HepG2 (cell line): ENCODE results near the gene ELAVL3. TPM values are rescaled to one million over a fixed set of nuclear protein-coding genes. Genes with fewer than 3 reads are reported as not detected.

Source experiments
- ATAC-seq: fragments of 200-7000 bp; cut with Tn5 transposase; 3 replicates; pipeline ENCODE4 v1.9.1; 2020; ENCODE audit warnings: mild to moderate bottlenecking, moderate library complexity
- BruUV-seq: library from RNA; stranded (reverse); fragments of 400-500 nt; replicated peaks from 2 replicates; lab custom pipeline; 2021; lab: Mats Ljungman, UMichigan
- CTCF ChIA-PET: fragments of 300-600 bp; formaldehyde crosslinking; extraction: SDS; loops from one replicate; lab custom pipeline; 2021; ENCODE audit warnings: low total read pairs, inconsistent platforms, low intra/inter-chr PET ratio; lab: Yijun Ruan, JAX
- POLR2A ChIA-PET: fragments of 350-600 bp; sonication (Branson Sonifier 250); formaldehyde crosslinking; loops from one replicate; lab custom pipeline; 2020; ENCODE audit warnings: antibody characterized with exemption, inconsistent platforms; lab: Yijun Ruan, JAX
- DNase-seq: peaks from one replicate; pipeline ENCODE4 v3.0.0-alpha.2; 2015; ENCODE audit warnings: low spot score
- FAIRE-seq: peaks from 3 replicates; lab custom pipeline; 2011; peaks lifted over from hg19 to GRCh38; lab: Jason Lieb, UNC
- H2AFZ ChIP-seq: one replicate; pipeline ENCODE4 v1.6.1; 2011; ENCODE audit warnings: low read length, inconsistent platforms
- H3K27ac ChIP-seq: fragments of 300-600 bp; 3 replicates; pipeline ENCODE4 v1.8.0; 2011; ENCODE audit warnings: mixed run types, mild to moderate bottlenecking, mixed read lengths, low read length, inconsistent platforms; ENCODE audit not compliant: insufficient read depth; ENCODE audit errors: extremely low read length
- H3K27me3 ChIP-seq, 2 experiments: fragments of 200-600 bp in 1 of 2; 2 replicates in 1 of 2; 3 replicates in 1 of 2; pipeline versions ENCODE4 v1.6.0 to v1.8.0; 2011; ENCODE audit warnings: low read length in 2 of 2, mild to moderate bottlenecking in 2 of 2, moderate library complexity in 2 of 2, inconsistent platforms in 1 of 2; ENCODE audit not compliant: insufficient read depth in 2 of 2, control insufficient read depth in 1 of 2
- H3K36me3 ChIP-seq, 2 experiments: fragments of 200-600 bp in 1 of 2; replicated peaks in 1 of 2; 2 replicates in 1 of 2; 3 replicates in 1 of 2; pipeline versions ENCODE4 v1.5.1 to v1.8.0; 2011; ENCODE audit warnings: low read length in 2 of 2, inconsistent platforms in 1 of 2; ENCODE audit not compliant: insufficient read depth in 2 of 2, control insufficient read depth in 1 of 2
- H3K4me1 ChIP-seq: 2 replicates; pipeline ENCODE4 v1.5.1; 2012; ENCODE audit warnings: low read length, inconsistent platforms; ENCODE audit not compliant: insufficient read depth
- H3K4me2 ChIP-seq: 2 replicates; pipeline ENCODE4 v1.6.0; 2011; ENCODE audit warnings: low read depth, low read length, inconsistent platforms
- H3K4me3 ChIP-seq, 3 experiments: fragments of 200-600 bp in 1 of 3; sonication (generic), shearing (Covaris generic) in 1 of 3; replicated peaks in 1 of 3; 2 replicates each; pipeline ENCODE4 v1.5.1; 2011 to 2016; ENCODE audit warnings: low read length in 3 of 3, inconsistent platforms in 2 of 3, low read depth in 2 of 3, mild to moderate bottlenecking in 2 of 3, control low read depth in 1 of 3, mixed read lengths in 1 of 3; ENCODE audit not compliant: insufficient read depth in 1 of 3
- H3K79me2 ChIP-seq: one replicate; pipeline ENCODE4 v1.6.1; 2011; ENCODE audit warnings: low read length, inconsistent platforms; ENCODE audit not compliant: insufficient read depth
- H3K9ac ChIP-seq: 2 replicates; pipeline ENCODE4 v1.6.0; 2011; ENCODE audit warnings: mild to moderate bottlenecking, low read depth, low read length, inconsistent platforms; ENCODE audit not compliant: insufficient read depth
- H3K9me3 ChIP-seq: 2 replicates; pipeline ENCODE4 v1.5.1; 2012; ENCODE audit warnings: mild to moderate bottlenecking, low read length
- H4K20me1 ChIP-seq: 2 replicates; pipeline ENCODE4 v1.6.0; 2011; ENCODE audit warnings: inconsistent platforms, mild to moderate bottlenecking, low read length, moderate library complexity; ENCODE audit not compliant: insufficient read depth
- ASH2L ChIP-seq: fragments of 300-600, 200-600 bp; sonication (generic); IDR thresholded peaks from 2 replicates; pipeline ENCODE4 v1.7.0; 2017; ENCODE audit warnings: low read depth, mild to moderate bottlenecking, moderate library complexity, mixed read lengths, low read length; ENCODE audit not compliant: insufficient read length
- ATM ChIP-seq: fragments of 450-650 bp; IDR thresholded peaks from 2 replicates; pipeline ENCODE4 v1.7.1; 2017; ENCODE audit warnings: mild to moderate bottlenecking, borderline replicate concordance
- BHLHE40 ChIP-seq: IDR thresholded peaks from 2 replicates; pipeline ENCODE4 v1.6.1; 2011; ENCODE audit warnings: low read length, improper control_type of control experiment
- ETV6 ChIP-seq: sonication (generic); formaldehyde crosslinking; conservative IDR thresholded peaks from 2 replicates; pipeline ENCODE4 v1.4.0; 2020; ENCODE audit warnings: missing genetic modification reagents
- HDAC1 ChIP-seq: sonication (generic); formaldehyde crosslinking; IDR thresholded peaks from 2 replicates; pipeline ENCODE4 v1.5.1; 2020; ENCODE audit warnings: mild to moderate bottlenecking, missing genetic modification reagents
- HINFP ChIP-seq: sonication (generic); formaldehyde crosslinking; IDR thresholded peaks from 2 replicates; pipeline ENCODE4 v1.4.0; 2020; ENCODE audit warnings: low read depth, mild to moderate bottlenecking, missing genetic modification reagents
- NR2F6 ChIP-seq, 2 experiments: IDR thresholded peaks; 2 replicates each; pipeline ENCODE4 v1.6.1; 2016; ENCODE audit warnings: antibody characterized with exemption in 1 of 2, mild to moderate bottlenecking in 1 of 2
- ZIK1 ChIP-seq: sonication (generic); formaldehyde crosslinking; IDR thresholded peaks from 2 replicates; pipeline ENCODE4 v1.5.0; 2020; ENCODE audit warnings: mild to moderate bottlenecking, low read depth, missing genetic modification reagents, borderline replicate concordance
- ZNF256 ChIP-seq: sonication (generic); formaldehyde crosslinking; conservative IDR thresholded peaks from 2 replicates; pipeline ENCODE4 v1.4.0; 2020; ENCODE audit warnings: missing genetic modification reagents
- ZNF567 ChIP-seq: sonication (generic); formaldehyde crosslinking; IDR thresholded peaks from 2 replicates; pipeline ENCODE4 v1.8.1; 2023; ENCODE audit warnings: mild to moderate bottlenecking, missing genetic modification reagents, borderline replicate concordance
- ZNF780A ChIP-seq: sonication (generic); formaldehyde crosslinking; IDR thresholded peaks from 2 replicates; pipeline ENCODE4 v1.8.0; 2022; ENCODE audit warnings: mild to moderate bottlenecking, missing genetic modification reagents, moderate library complexity
- WGBS: methylation state at CpG from one replicate; pipeline ENCODE4 v1.1.6; 2017; ENCODE audit warnings: low lambda C conversion rate; 5-methylcytosine and 5-hydroxymethylcytosine counted together
- in situ Hi-C: cut with HindIII; loops from 2 replicates; pipeline ENCODE4 v1.10.0; 2017; ENCODE audit warnings: low pct_unique_long_range_greater_than_20kb; ENCODE audit not compliant: extremely low pct_ligation_motif_present
- intact Hi-C: fragments of 100-400 bp; cut with micrococcal nuclease; formaldehyde crosslinking; loops from one replicate; pipeline ENCODE4 v1.10.0; 2022; ENCODE audit not compliant: unreplicated experiment
- polyA plus RNA-seq, 8 experiments: library from polyadenylated mRNA; depleted of rRNA in 3 of 8; stranded (reverse) in 7 of 8; unstranded in 1 of 8; fragments of >200 nt; fragmentation: Illumina TruSeq in 4 of 8; extraction: Trizol in 4 of 8; gene quantifications; 2 replicates each; pipeline versions ENCODE4 v1.2.1 to v1.2.3, GENCODE V29; 2011 to 2016; ENCODE audit warnings: low read depth in 4 of 8, missing spikeins in 1 of 8, mixed read lengths in 1 of 8; ENCODE audit not compliant: insufficient read depth in 1 of 8
- total RNA-seq, 5 experiments: library from RNA; depleted of rRNA; stranded (reverse); fragments of >200 nt; fragmentation: Illumina TruSeq; extraction: Trizol; gene quantifications; 2 replicates each; pipeline ENCODE4 v1.2.3, GENCODE V29; 2016; ENCODE audit warnings: low read depth in 1 of 5
- TF ChIP-seq, protein P1 (sequence below): sonication (generic); formaldehyde crosslinking; IDR thresholded peaks from 2 replicates; pipeline ENCODE4 v1.4.0; 2020; ENCODE audit warnings: missing genetic modification reagents, borderline replicate concordance

Gene ELAVL3
- total and polyA plus RNA-seq, 2 of the 13 experiments (the other 11 are each of a cell fraction or from before 2014, with no cell fraction given), result 0.03 TPM; not detected in 1

DNA sequence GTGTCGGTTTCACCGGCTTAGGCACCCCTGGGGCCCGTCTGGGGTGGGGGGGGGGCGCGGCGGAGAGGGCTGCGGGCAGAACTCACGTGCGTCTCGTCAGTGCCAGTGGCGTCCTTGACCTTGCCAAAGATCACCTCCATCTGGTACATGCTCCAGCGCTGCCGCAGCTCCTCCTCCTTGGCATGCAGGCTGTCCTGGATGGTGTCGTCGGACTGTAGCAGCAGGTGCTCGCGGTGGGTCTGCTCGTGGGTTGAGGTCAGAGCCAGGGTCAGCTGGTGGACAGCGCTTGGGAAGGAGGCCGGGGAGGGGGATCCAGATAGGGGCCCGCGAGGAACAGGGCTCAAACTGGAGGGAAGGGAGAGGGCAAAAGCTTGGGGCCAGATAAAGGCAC lies 57.1 kb downstream of the ELAVL3 start:
- in situ Hi-C loops, result loop anchor here (5.0 kb wide), 1 partner anchor 41 kb away; the partner anchor contains the start of gene EPOR
- no peak for FAIRE-seq
- Histone ChIP-seq H3K79me2 (no peaks in the 10 kb centered on the region), H3K4me2 (no peak overlapping the region), H3K4me1 (peaks cover 51% of the 10 kb centered on the region), H3K27me3 (peaks cover 3 to 35% of the 10 kb centered on the region in 2 experiments; a peak in 4 of 5 replicates), H3K9ac (no peak overlapping the region), H3K9me3 (no peaks in the 10 kb centered on the region), H3K27ac (no peak overlapping the region), H4K20me1 (no peaks in the 10 kb centered on the region), H2AFZ (no peak overlapping the region), H3K4me3 (peak overlapping the region in 1 of 3 experiments; percentile 10; a peak in 1 of 6 replicates), H3K36me3 (no peaks in the 10 kb centered on the region)
- intact Hi-C loops, result loop anchor here (5.0 kb wide), 1 partner anchor 41 kb away; the partner anchor contains the start of gene EPOR
- CTCF ChIA-PET, result no interaction called here
- DNase-seq, result no peak
- ATAC-seq, result no peak
- POLR2A ChIA-PET, result interaction anchor here (1.4 kb wide), 1 partner anchor 49 kb away, joined by 3 read pairs; the partner anchor contains the start of gene SWSAP1
- WGBS, result 15% methylated on average over 15 of the region's 22 CpGs
- BruUV-seq, result no TSS peak
- TF ChIP-seq HDAC1 (CRISPR knock-in tag) (no peak), ETV6 (CRISPR knock-in tag) (no peak), NR2F6 (IDR thresholded peaks at IDR 0.05) (no peak), NR2F6 (CRISPR knock-in tag; IDR thresholded peaks at IDR 0.05) (peak; percentile 21; the same call in 1 of the 2 replicates), ZIK1 (CRISPR knock-in tag) (no peak), BHLHE40 (peak; percentile 28; the same call in 1 of the 2 replicates)
- TF ChIP-seq, all 625 proteins: peak for 2

DNA sequence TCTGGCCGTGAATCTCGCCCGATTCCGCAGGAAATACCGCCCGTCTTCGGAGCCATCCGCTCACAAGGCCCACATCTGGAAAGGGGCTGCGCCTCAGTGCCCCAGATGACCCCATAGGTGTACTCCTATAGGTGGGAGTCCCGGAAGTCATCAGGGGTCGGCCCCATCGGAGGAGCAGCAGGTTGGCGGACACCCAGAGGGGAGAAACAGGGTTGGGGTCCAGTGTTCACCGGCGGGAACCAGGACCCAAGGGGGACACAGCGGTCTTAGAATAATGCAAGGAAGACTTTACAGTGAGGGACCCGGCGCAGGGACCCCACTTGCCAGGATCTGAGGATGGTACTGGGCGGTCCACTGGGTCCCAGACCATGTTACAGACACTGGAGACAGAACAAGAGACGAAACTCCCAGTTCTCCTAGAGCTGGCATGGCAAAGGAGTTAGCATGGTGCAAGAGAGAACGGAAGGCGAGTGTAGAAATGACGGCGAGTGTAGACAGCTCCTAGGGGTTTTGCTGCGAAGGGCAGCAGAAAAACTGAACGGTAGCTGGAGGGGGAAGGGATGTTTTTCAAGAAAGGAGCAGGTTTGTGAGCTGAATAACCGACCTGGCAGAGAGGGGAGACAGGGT lies 57.6 kb downstream of the ELAVL3 start:
- Histone ChIP-seq H3K9ac (no peak overlapping the region), H3K4me1 (peaks cover 51% of the 10 kb centered on the region), H2AFZ (no peak overlapping the region), H3K4me2 (peak overlapping the region; percentile 79), H3K27ac (no peak overlapping the region), H3K9me3 (no peaks in the 10 kb centered on the region), H3K79me2 (no peaks in the 10 kb centered on the region), H3K27me3 (peaks cover 3 to 35% of the 10 kb centered on the region in 2 experiments; a peak in 4 of 5 replicates), H3K4me3 (no peak overlapping the region; a peak in 1 of 6 replicates), H3K36me3 (no peaks in the 10 kb centered on the region), H4K20me1 (no peaks in the 10 kb centered on the region)
- WGBS, result 43% methylated on average over 22 of the region's 27 CpGs
- in situ Hi-C loops, result loop anchor here (5.0 kb wide), 1 partner anchor 41 kb away; the partner anchor contains the start of gene EPOR
- no peak for TF ChIP-seq ZNF780A (CRISPR knock-in tag)
- no peak for TF ChIP-seq ZNF256 (CRISPR knock-in tag)
- no peak for TF ChIP-seq ATM
- no peak for TF ChIP-seq ASH2L
- TF ChIP-seq, protein P1, sequence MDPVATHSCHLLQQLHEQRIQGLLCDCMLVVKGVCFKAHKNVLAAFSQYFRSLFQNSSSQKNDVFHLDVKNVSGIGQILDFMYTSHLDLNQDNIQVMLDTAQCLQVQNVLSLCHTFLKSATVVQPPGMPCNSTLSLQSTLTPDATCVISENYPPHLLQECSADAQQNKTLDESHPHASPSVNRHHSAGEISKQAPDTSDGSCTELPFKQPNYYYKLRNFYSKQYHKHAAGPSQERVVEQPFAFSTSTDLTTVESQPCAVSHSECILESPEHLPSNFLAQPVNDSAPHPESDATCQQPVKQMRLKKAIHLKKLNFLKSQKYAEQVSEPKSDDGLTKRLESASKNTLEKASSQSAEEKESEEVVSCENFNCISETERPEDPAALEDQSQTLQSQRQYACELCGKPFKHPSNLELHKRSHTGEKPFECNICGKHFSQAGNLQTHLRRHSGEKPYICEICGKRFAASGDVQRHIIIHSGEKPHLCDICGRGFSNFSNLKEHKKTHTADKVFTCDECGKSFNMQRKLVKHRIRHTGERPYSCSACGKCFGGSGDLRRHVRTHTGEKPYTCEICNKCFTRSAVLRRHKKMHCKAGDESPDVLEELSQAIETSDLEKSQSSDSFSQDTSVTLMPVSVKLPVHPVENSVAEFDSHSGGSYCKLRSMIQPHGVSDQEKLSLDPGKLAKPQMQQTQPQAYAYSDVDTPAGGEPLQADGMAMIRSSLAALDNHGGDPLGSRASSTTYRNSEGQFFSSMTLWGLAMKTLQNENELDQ (CRISPR knock-in tag), result no peak
- no peak for TF ChIP-seq HINFP (CRISPR knock-in tag)
- no peak for TF ChIP-seq ZNF567 (CRISPR knock-in tag)
- intact Hi-C loops, result loop anchor here (5.0 kb wide), 1 partner anchor 41 kb away; the partner anchor contains the start of gene EPOR
- ChIA-PET CTCF (no interaction called here), POLR2A (interaction anchor here (1.4 to 2.2 kb wide), 2 partner anchors 12 to 49 kb away, joined by 3 to 14 read pairs; partner anchors contain the start of genes ODAD3, PRKCSH and SWSAP1)
- no peak for ATAC-seq
- BruUV-seq, result no TSS peak
- no peak for FAIRE-seq
- DNase-seq, result no peak
